WTC11 (cell line): Measurements from ENCODE around the gene SLAMF7.

Experiments
- CTCF ChIP-seq: fragments of 200-600 bp; IDR thresholded peaks from 2 replicates; pipeline ENCODE4 v1.8.0; 2022; ENCODE audit warnings: antibody characterized with exemption
- ZNF232 ChIP-seq: sonication (generic); formaldehyde crosslinking; IDR thresholded peaks from 2 replicates; pipeline ENCODE4 v1.8.0; 2022; ENCODE audit warnings: mild to moderate bottlenecking, missing genetic modification reagents
- TF ChIP-seq, protein P1 (sequence below): sonication (generic); formaldehyde crosslinking; IDR thresholded peaks from 2 replicates; pipeline ENCODE4 v1.8.0; 2023; ENCODE audit warnings: missing genetic modification reagents
- TF ChIP-seq, protein P2 (sequence below): sonication (generic); formaldehyde crosslinking; IDR thresholded peaks from 2 replicates; pipeline ENCODE4 v1.8.1; 2023; ENCODE audit warnings: mild to moderate bottlenecking, missing genetic modification reagents, moderate library complexity
- TF ChIP-seq, protein P3 (sequence below): sonication (generic); formaldehyde crosslinking; IDR thresholded peaks from 2 replicates; pipeline ENCODE4 v1.8.1; 2023; ENCODE audit warnings: mild to moderate bottlenecking, missing genetic modification reagents, moderate library complexity

GRCh38 chr1:160727316-160727640 is 11.8 kb upstream of the SLAMF7 start:
- TF ChIP-seq CTCF, result no peak
- TF ChIP-seq, protein P1, sequence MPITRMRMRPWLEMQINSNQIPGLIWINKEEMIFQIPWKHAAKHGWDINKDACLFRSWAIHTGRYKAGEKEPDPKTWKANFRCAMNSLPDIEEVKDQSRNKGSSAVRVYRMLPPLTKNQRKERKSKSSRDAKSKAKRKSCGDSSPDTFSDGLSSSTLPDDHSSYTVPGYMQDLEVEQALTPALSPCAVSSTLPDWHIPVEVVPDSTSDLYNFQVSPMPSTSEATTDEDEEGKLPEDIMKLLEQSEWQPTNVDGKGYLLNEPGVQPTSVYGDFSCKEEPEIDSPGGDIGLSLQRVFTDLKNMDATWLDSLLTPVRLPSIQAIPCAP (CRISPR knock-in tag), result no peak
- no peak for TF ChIP-seq ZNF232
- TF ChIP-seq, protein P2, sequence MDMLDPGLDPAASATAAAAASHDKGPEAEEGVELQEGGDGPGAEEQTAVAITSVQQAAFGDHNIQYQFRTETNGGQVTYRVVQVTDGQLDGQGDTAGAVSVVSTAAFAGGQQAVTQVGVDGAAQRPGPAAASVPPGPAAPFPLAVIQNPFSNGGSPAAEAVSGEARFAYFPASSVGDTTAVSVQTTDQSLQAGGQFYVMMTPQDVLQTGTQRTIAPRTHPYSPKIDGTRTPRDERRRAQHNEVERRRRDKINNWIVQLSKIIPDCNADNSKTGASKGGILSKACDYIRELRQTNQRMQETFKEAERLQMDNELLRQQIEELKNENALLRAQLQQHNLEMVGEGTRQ (CRISPR knock-in tag), result no peak
- TF ChIP-seq, protein P3, sequence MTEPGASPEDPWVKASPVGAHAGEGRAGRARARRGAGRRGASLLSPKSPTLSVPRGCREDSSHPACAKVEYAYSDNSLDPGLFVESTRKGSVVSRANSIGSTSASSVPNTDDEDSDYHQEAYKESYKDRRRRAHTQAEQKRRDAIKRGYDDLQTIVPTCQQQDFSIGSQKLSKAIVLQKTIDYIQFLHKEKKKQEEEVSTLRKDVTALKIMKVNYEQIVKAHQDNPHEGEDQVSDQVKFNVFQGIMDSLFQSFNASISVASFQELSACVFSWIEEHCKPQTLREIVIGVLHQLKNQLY, result no peak
